Left ventricle myocardium inferior (tissue), 1 donor: ENCODE data around the gene PRPF40B. TPM values are rescaled to one million over a fixed set of nuclear protein-coding genes. Genes with fewer than 3 reads are reported as not detected.

Source experiments
- DNase-seq: peaks from one replicate; pipeline ENCODE4 v3.0.0-alpha.2; 2020
- H3K27ac ChIP-seq: fragments of 200-600 bp; replicated peaks from 2 replicates; pipeline ENCODE4 v1.8.0; 2021
- H3K27me3 ChIP-seq: fragments of 200-600 bp; 2 replicates; pipeline ENCODE4 v1.8.0; 2021; ENCODE audit warnings: low read depth
- H3K36me3 ChIP-seq: fragments of 200-600 bp; 2 replicates; pipeline ENCODE4 v1.8.0; 2021
- H3K4me1 ChIP-seq: fragments of 200-600 bp; 2 replicates; pipeline ENCODE4 v1.8.0; 2021
- H3K4me3 ChIP-seq: fragments of 200-600 bp; 2 replicates; pipeline ENCODE4 v1.8.0; 2021; ENCODE audit warnings: mild to moderate bottlenecking, moderate library complexity
- H3K9me3 ChIP-seq: fragments of 200-600 bp; replicated peaks from 2 replicates; pipeline ENCODE4 v1.8.0; 2021
- intact Hi-C: fragments of 100-400 bp; cut with micrococcal nuclease; formaldehyde crosslinking; loops from one replicate; pipeline ENCODE4 v1.11.0; 2022
- total RNA-seq: library from RNA; stranded (reverse); fragmentation: NEBNext Ultra II Directional; extraction: Animal tissue kit (Norgen Biotek cat#: 25700); gene quantifications from one replicate; pipeline ENCODE4 v1.2.1, GENCODE V29; 2021
- TF ChIP-seq, protein P1 (sequence below): fragments of 200-600 bp; IDR thresholded peaks from 2 replicates; pipeline ENCODE4 v1.8.0; 2021; ENCODE audit warnings: antibody characterized with exemption, mild to moderate bottlenecking, borderline replicate concordance
- donor health status: DM: no; HTN: yes; CAD: no; lungs with severe emphysema.

PRPF40B gene
- total RNA-seq, 1 donor from 2014 or later = 22.0 TPM

DNA sequence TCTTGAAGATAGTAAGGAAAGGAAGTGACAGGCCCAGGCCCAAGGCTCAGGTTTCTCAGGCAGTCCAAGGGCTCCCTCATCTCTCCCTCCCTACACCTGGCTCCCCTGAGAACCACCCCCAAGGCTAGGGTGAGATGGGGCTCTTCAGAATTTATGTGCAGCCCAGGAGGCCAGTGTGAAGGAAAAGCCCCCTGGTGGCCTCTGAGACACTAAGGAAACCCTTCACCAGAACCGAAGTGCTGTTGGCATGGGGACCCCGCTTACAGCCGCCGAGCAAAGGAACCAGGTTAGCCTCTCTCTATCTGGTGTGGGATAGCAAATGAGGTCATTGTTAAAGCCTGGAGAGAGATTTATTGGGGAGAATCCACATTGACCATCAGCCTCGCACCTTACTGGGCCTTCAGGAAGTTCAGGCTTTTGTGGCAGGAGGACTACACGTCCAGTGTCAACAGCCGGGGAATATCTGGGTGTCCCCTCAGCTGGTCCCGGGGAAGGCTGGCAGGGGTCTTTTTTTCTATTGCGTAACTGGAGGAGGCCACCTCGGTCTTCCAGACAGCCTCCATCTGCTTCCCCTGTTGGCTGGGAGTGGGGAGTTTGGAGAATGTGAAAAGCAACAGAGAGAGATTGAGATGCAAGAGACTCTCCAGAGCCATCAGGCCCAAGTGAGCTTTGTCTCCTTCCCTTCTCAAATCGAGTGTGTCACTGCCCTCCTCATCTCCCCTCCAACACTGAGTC, 36.0 kb upstream of the PRPF40B start:
- TF ChIP-seq, protein P1, sequence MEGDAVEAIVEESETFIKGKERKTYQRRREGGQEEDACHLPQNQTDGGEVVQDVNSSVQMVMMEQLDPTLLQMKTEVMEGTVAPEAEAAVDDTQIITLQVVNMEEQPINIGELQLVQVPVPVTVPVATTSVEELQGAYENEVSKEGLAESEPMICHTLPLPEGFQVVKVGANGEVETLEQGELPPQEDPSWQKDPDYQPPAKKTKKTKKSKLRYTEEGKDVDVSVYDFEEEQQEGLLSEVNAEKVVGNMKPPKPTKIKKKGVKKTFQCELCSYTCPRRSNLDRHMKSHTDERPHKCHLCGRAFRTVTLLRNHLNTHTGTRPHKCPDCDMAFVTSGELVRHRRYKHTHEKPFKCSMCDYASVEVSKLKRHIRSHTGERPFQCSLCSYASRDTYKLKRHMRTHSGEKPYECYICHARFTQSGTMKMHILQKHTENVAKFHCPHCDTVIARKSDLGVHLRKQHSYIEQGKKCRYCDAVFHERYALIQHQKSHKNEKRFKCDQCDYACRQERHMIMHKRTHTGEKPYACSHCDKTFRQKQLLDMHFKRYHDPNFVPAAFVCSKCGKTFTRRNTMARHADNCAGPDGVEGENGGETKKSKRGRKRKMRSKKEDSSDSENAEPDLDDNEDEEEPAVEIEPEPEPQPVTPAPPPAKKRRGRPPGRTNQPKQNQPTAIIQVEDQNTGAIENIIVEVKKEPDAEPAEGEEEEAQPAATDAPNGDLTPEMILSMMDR = no peak
- DNase-seq = no peak
- H3K27ac ChIP-seq = no peak overlapping the region
- intact Hi-C loops = no loop called here
- H3K27me3 ChIP-seq = no peaks in the 10 kb centered on the region
- H3K9me3 ChIP-seq = no peaks in the 10 kb centered on the region
- no peaks in the 10 kb centered on the region for H3K36me3 ChIP-seq
- H3K4me3 ChIP-seq = no peak overlapping the region
- H3K4me1 ChIP-seq = peaks cover 41% of the 10 kb centered on the region

DNA sequence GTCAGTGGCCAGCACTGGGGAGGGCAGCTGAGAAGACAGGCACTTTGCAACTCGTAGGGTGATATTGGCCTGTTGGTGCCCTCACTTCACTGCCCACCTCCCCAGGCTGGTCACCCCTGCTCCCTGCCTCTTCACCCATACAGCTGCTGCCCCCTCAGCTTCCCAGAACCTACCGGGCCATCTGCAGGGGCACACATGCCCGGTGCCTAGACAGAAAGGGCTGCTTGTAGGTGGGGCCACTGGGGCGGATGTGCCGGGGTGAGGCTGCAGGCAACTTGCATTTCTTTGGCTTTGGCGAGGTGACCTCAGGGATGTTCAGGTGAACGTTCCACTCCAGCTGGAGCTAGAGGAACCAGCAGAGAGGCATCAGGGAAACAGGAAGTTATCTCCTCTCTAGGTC, 35.1 kb upstream of the PRPF40B start:
- no peaks in the 10 kb centered on the region for H3K36me3 ChIP-seq
- intact Hi-C loops = no loop called here
- H3K9me3 ChIP-seq = no peaks in the 10 kb centered on the region
- DNase-seq = no peak
- H3K4me3 ChIP-seq = no peak overlapping the region
- TF ChIP-seq, protein P1 = no peak
- H3K4me1 ChIP-seq = peaks cover 31% of the 10 kb centered on the region
- H3K27me3 ChIP-seq = no peaks in the 10 kb centered on the region
- H3K27ac ChIP-seq = no peak overlapping the region

DNA sequence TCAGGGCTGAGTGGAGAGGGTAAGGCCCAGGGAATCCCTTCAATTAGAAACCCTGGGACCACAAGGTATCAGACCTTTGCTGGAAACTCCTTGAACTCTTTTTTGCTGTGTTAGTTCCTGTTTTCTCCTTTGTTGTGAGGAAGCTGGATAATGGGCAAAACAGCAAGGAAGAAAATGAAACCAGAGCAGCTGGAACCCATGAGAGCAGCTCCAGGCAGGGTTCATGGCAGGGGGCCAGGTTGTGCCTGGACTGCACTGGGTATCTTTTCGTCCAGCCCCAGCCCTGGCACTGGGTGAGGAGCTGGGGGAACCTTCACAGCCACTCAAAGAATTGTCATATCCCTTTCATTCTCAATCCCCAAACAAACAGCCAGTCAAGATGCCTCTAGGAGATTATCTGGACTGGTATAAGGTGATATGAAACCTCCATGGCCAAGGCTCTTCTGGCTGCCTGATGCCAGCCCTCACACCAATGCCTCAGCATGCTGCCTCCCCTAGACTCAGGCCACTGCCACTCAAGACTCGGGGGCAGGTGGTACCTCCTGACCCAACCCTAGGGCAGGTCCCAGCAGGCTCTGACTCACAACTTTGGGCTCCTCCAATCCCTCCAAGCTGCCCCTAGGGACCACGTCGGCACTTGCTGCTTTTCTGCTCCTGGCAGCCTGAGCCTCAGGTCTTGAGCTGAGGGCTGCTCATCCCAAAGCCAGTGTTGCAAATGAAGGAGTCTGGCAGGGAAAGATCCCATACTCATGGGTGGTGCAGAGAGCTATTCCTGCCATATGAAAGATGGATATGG, 34.4 kb upstream of the PRPF40B start:
- H3K27me3 ChIP-seq = no peaks in the 10 kb centered on the region
- peak; percentile 58 for DNase-seq
- intact Hi-C loops = no loop called here
- H3K4me1 ChIP-seq = peaks cover 25% of the 10 kb centered on the region
- no peak overlapping the region for H3K4me3 ChIP-seq
- H3K36me3 ChIP-seq = no peaks in the 10 kb centered on the region
- H3K27ac ChIP-seq = no peak overlapping the region
- H3K9me3 ChIP-seq = no peaks in the 10 kb centered on the region
- TF ChIP-seq, protein P1 = no peak

DNA sequence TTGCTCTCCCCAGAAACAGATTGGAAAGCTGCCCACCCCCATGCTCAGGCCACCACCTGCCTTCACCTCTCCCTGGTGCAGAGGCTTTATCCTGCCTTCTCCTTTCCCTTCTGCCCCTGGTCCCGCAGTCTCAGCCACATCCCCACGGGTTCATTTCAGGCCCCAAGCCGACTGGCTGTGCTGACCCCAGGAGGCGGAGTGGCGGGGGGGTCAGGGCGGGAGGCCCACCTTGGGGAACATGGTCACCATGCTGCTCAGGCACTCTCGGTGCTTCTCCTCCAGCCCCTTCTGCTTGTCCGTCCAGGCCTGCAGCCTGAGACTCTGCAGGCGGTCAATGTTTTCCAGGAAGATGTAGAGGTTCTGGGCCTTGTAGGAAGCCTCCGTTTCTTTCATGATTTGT, 24.8 kb upstream of the PRPF40B start:
- no peaks in the 10 kb centered on the region for H3K27me3 ChIP-seq
- no peaks in the 10 kb centered on the region for H3K36me3 ChIP-seq
- TF ChIP-seq, protein P1 = no peak
- H3K27ac ChIP-seq = no peak overlapping the region
- DNase-seq = no peak
- peaks cover 8% of the 10 kb centered on the region for H3K4me1 ChIP-seq
- H3K4me3 ChIP-seq = no peak overlapping the region
- intact Hi-C loops = no loop called here
- H3K9me3 ChIP-seq = no peaks in the 10 kb centered on the region

DNA sequence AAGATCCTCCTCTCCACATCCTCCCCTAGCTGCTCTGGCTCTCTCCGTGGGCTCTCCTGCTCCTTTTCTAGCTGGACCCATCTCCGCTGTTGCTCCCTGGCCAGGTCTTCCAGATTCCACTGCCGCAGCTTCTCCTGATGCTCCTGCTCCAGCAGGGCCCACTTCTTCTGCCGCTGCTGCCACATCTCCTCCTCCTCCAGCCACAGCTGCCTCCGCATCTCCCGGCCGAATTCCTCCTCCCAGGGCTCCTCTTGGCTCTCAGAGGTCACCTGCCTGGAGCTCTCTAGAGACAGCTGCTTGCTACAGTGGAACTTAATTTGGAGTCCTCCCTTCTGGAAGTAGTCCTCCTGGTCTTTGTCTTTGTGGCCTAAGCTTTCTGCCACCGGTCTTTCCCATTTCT, 23.4 kb upstream of the PRPF40B start:
- H3K9me3 ChIP-seq = no peaks in the 10 kb centered on the region
- no peak overlapping the region for H3K27ac ChIP-seq
- TF ChIP-seq, protein P1 = no peak
- H3K36me3 ChIP-seq = no peaks in the 10 kb centered on the region
- H3K4me1 ChIP-seq = peaks cover 8% of the 10 kb centered on the region
- H3K27me3 ChIP-seq = no peaks in the 10 kb centered on the region
- no peak overlapping the region for H3K4me3 ChIP-seq
- intact Hi-C loops = no loop called here
- DNase-seq = no peak
